B cell (primary cell): ENCODE results near the gene RAPGEF5. TPM values are rescaled to one million over a fixed set of nuclear protein-coding genes. Genes with fewer than 3 reads are reported as not detected.

Experiments
- ATAC-seq: fragments of 200-7000 bp; cut with Tn5 transposase; one replicate; pipeline ENCODE4 v1.10.0; 2021; ENCODE audit warnings: low read depth, mild to moderate bottlenecking, moderate number of reproducible peaks, moderate library complexity
- CTCF ChIA-PET: fragments of 350-600 bp; sonication (Branson Sonifier 250); formaldehyde crosslinking; loops from one replicate; lab custom pipeline; 2021; ENCODE audit warnings: antibody characterized with exemption, inconsistent platforms; lab: Charles Lee
- POLR2A ChIA-PET: fragments of 350-600 bp; sonication (Branson Sonifier 250); formaldehyde crosslinking; loops from one replicate; lab custom pipeline; 2021; ENCODE audit warnings: antibody characterized with exemption; lab: Charles Lee
- DNase-seq: peaks from one replicate; pipeline ENCODE4 v3.0.0; 2013
- H2AFZ ChIP-seq: 2 replicates; pipeline ENCODE4 v1.6.1; 2012; ENCODE audit warnings: mild to moderate bottlenecking, low read depth, low read length; ENCODE audit not compliant: insufficient read depth, poor library complexity, severe bottlenecking
- H3K27ac ChIP-seq, 2 donors: 1 replicate in 1 of 2; 2 replicates in 1 of 2; pipeline ENCODE4 v1.5.1; 2012 to 2013; ENCODE audit warnings: low read length in 2 of 2, mild to moderate bottlenecking in 2 of 2, moderate library complexity in 1 of 2
- H3K27me3 ChIP-seq, 4 experiments: fragments of 200-600 bp in 1 of 4; sonication (generic) in 1 of 4; replicated peaks in 1 of 4; 1 replicate in 2 of 4; 2 replicates in 2 of 4; pipeline versions ENCODE4 v1.6.1 to v1.7.0; 2013 to 2016; ENCODE audit warnings: low read length in 3 of 4, mild to moderate bottlenecking in 2 of 4, mixed read lengths in 1 of 4, moderate library complexity in 1 of 4; ENCODE audit not compliant: insufficient read depth in 4 of 4, control insufficient read depth in 3 of 4; ENCODE audit errors: control extremely low read depth in 1 of 4
- H3K36me3 ChIP-seq, 2 experiments: replicated peaks in 1 of 2; 1 replicate in 1 of 2; 2 replicates in 1 of 2; pipeline versions ENCODE4 v1.6.1 to v1.7.1; 2013; ENCODE audit warnings: low read length in 1 of 2; ENCODE audit not compliant: insufficient read depth in 2 of 2, control insufficient read depth in 1 of 2; ENCODE audit errors: control extremely low read depth in 1 of 2, extremely low read depth in 1 of 2
- H3K4me1 ChIP-seq, 2 donors: fragments of 200-600 bp in 1 of 2; sonication (generic) in 1 of 2; 1 replicate in 1 of 2; 2 replicates in 1 of 2; pipeline versions ENCODE4 v1.5.1 to v1.6.1; 2013 to 2017; ENCODE audit warnings: low read length in 2 of 2; ENCODE audit not compliant: control insufficient read depth in 2 of 2, insufficient read depth in 2 of 2
- H3K4me2 ChIP-seq: replicated peaks from 2 replicates; pipeline ENCODE3; 2012; ENCODE audit warnings: mild to moderate bottlenecking, low read depth, low read length; ENCODE audit not compliant: poor library complexity, severe bottlenecking
- H3K4me3 ChIP-seq, 5 experiments: fragments of 200-600 bp in 1 of 5; sonication (generic) in 1 of 5; 1 replicate in 3 of 5; 2 replicates in 2 of 5; pipeline versions ENCODE4 v1.5.1 to v1.7.0; 2011 to 2016; ENCODE audit warnings: low read length in 4 of 5, mild to moderate bottlenecking in 4 of 5, low read depth in 2 of 5, control low read depth in 1 of 5, moderate library complexity in 1 of 5; ENCODE audit not compliant: insufficient read depth in 1 of 5; ENCODE audit errors: control extremely low read depth in 1 of 5, extremely low read depth in 1 of 5
- H3K79me2 ChIP-seq: fragments of 200-600 bp; sonication (generic); one replicate; pipeline ENCODE4 v1.6.0; 2016; ENCODE audit warnings: low read length; ENCODE audit not compliant: control insufficient read depth, insufficient read depth
- H3K9ac ChIP-seq: fragments of 200-600 bp; sonication (generic); 2 replicates; pipeline ENCODE4 v1.6.1; 2017; ENCODE audit warnings: mild to moderate bottlenecking, low read length, moderate library complexity
- H3K9me3 ChIP-seq, 3 donors: one replicate each; pipeline versions ENCODE4 v1.6.1 to v1.7.1; 2013; ENCODE audit warnings: low read length in 2 of 3; ENCODE audit not compliant: control insufficient read depth in 2 of 3, insufficient read depth in 1 of 3; ENCODE audit errors: control extremely low read depth in 1 of 3
- H4K20me1 ChIP-seq: 2 replicates; pipeline ENCODE4 v1.6.0; 2012; ENCODE audit warnings: mild to moderate bottlenecking, low read length; ENCODE audit not compliant: insufficient read depth, control insufficient read depth, poor library complexity, severe bottlenecking
- H3K27ac Mint-ChIP-seq: one replicate; pipeline ENCODE4 v1.8.0; 2021; ENCODE audit warnings: mixed read lengths
- H3K27me3 Mint-ChIP-seq: one replicate; pipeline ENCODE4 v1.8.0; 2021; ENCODE audit warnings: mixed read lengths
- H3K4me1 Mint-ChIP-seq: one replicate; pipeline ENCODE4 v1.8.0; 2021; ENCODE audit warnings: mixed read lengths
- H3K4me3 Mint-ChIP-seq: one replicate; pipeline ENCODE4 v1.8.0; 2021; ENCODE audit warnings: mixed read lengths
- H3K9me3 Mint-ChIP-seq: one replicate; pipeline ENCODE4 v1.8.0; 2022; ENCODE audit warnings: mixed read lengths; ENCODE audit not compliant: insufficient read depth
- EZH2 ChIP-seq: IDR thresholded peaks from 2 replicates; pipeline ENCODE4 v1.6.1; 2012; ENCODE audit warnings: borderline replicate concordance, low read depth, mild to moderate bottlenecking, moderate library complexity, low read length; ENCODE audit not compliant: insufficient read depth, poor library complexity, severe bottlenecking
- WGBS: methylation state at CpG from one replicate; pipeline ENCODE4 v1.1.5; 2013; ENCODE audit warnings: missing lambda C conversion rate; ENCODE audit not compliant: insufficient coverage; 5-methylcytosine and 5-hydroxymethylcytosine counted together
- intact Hi-C: fragments of 100-400 bp; cut with micrococcal nuclease; formaldehyde crosslinking; loops from one replicate; pipeline ENCODE4 v1.10.0; 2022
- polyA plus RNA-seq: library from polyadenylated mRNA; depleted of rRNA; stranded (reverse); fragments of >200 nt; gene quantifications from 2 replicates; pipeline ENCODE4 v1.2.3, GENCODE V29; 2012
- total RNA-seq, 2 donors: library from RNA; stranded (reverse); fragments of 120-200 nt in 1 of 2; gene quantifications; 1 replicate in 1 of 2; 2 replicates in 1 of 2; pipeline versions ENCODE4 v1.2.3 to v1.2.4, GENCODE V29; 2013 to 2022
- TF ChIP-seq, protein P1 (sequence below): fragments of 200-600 bp; IDR thresholded peaks from one replicate; pipeline ENCODE4 v1.8.0; 2022; ENCODE audit warnings: antibody characterized with exemption, mild to moderate bottlenecking

The RAPGEF5 gene
- total and polyA plus RNA-seq, 2 donors (not counting 1 experiment from before 2014, with no cell fraction given): 1.5 to 37.6 TPM

- H3K27ac Mint-ChIP-seq: no peak overlapping the region
- Histone ChIP-seq H2AFZ (no peak overlapping the region), H3K79me2 (no peaks in the 10 kb centered on the region), H3K9ac (no peak overlapping the region), H3K36me3 (no peaks in the 10 kb centered on the region), H3K4me1 (no peaks in the 10 kb centered on the region), H3K9me3 (no peaks in the 10 kb centered on the region), H4K20me1 (no peaks in the 10 kb centered on the region), H3K4me3 (no peak overlapping the region), H3K4me2 (no peak overlapping the region), H3K27me3 (no peaks in the 10 kb centered on the region), H3K27ac (no peak overlapping the region)
- no peak for TF ChIP-seq EZH2
- TF ChIP-seq, protein P1, sequence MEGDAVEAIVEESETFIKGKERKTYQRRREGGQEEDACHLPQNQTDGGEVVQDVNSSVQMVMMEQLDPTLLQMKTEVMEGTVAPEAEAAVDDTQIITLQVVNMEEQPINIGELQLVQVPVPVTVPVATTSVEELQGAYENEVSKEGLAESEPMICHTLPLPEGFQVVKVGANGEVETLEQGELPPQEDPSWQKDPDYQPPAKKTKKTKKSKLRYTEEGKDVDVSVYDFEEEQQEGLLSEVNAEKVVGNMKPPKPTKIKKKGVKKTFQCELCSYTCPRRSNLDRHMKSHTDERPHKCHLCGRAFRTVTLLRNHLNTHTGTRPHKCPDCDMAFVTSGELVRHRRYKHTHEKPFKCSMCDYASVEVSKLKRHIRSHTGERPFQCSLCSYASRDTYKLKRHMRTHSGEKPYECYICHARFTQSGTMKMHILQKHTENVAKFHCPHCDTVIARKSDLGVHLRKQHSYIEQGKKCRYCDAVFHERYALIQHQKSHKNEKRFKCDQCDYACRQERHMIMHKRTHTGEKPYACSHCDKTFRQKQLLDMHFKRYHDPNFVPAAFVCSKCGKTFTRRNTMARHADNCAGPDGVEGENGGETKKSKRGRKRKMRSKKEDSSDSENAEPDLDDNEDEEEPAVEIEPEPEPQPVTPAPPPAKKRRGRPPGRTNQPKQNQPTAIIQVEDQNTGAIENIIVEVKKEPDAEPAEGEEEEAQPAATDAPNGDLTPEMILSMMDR: no peak
- H3K9me3 Mint-ChIP-seq: no peaks in the 10 kb centered on the region
- ATAC-seq (no peak), DNase-seq (no peak)
- CTCF ChIA-PET: no interaction called here
- no CpG with 5 or more reads among the region's 2 CpGs for WGBS
- intact Hi-C loops: no loop called here
- H3K27me3 Mint-ChIP-seq: no peaks in the 10 kb centered on the region
- POLR2A ChIA-PET: no interaction called here
- H3K4me3 Mint-ChIP-seq: no peak overlapping the region
- no peaks in the 10 kb centered on the region for H3K4me1 Mint-ChIP-seq
Observed at GRCh38 chr7:22278660-22279059, 78.3 kb downstream of the RAPGEF5 start.

GRCh38 chr7:22277375-22277774 is 79.6 kb downstream of the RAPGEF5 start:
- Histone ChIP-seq H2AFZ (no peak overlapping the region), H3K27me3 (no peaks in the 10 kb centered on the region), H3K79me2 (no peaks in the 10 kb centered on the region), H3K4me2 (no peak overlapping the region), H3K4me1 (no peaks in the 10 kb centered on the region), H3K36me3 (no peaks in the 10 kb centered on the region), H4K20me1 (no peaks in the 10 kb centered on the region), H3K9me3 (no peaks in the 10 kb centered on the region), H3K27ac (no peak overlapping the region), H3K9ac (no peak overlapping the region), H3K4me3 (no peak overlapping the region)
- 95% methylated on average over 4 of the region's 4 CpGs for WGBS
- intact Hi-C loops: no loop called here
- Mint-ChIP-seq H3K4me3 (no peak overlapping the region), H3K27me3 (no peaks in the 10 kb centered on the region), H3K27ac (no peak overlapping the region), H3K4me1 (no peaks in the 10 kb centered on the region), H3K9me3 (no peaks in the 10 kb centered on the region)
- ChIA-PET POLR2A (no interaction called here), CTCF (no interaction called here)
- TF ChIP-seq, protein P1: no peak
- no peak for TF ChIP-seq EZH2
- DNase-seq (no peak), ATAC-seq (no peak)
